Prostate gland (tissue), 2 donors: ENCODE measurements around the gene PPP1R14B. TPM values are rescaled to one million over a fixed set of nuclear protein-coding genes. Genes with fewer than 3 reads are reported as not detected.
A peak's percentile ranks its signal among the peaks of the same experiment; 100 is the strongest.

Source experiments
- DNase-seq: peaks from one replicate; pipeline ENCODE4 v3.0.0-alpha.2; 2019; ENCODE audit warnings: low spot score
- H3K27ac ChIP-seq, 2 donors: fragments of 200-600 bp; sonication (generic); 2 replicates each; pipeline ENCODE4 v1.5.1; 2017 to 2019
- H3K27me3 ChIP-seq: fragments of 200-600 bp; sonication (generic); replicated peaks from 2 replicates; pipeline ENCODE4 v1.5.1; 2019; ENCODE audit not compliant: insufficient read depth
- H3K36me3 ChIP-seq, 2 donors: fragments of 200-600 bp; sonication (generic); 1 replicate in 1 of 2; 2 replicates in 1 of 2; pipeline versions ENCODE4 v1.5.1 to v1.8.1; 2017 to 2019
- H3K4me1 ChIP-seq: fragments of 200-600 bp; sonication (generic); replicated peaks from 2 replicates; pipeline ENCODE4 v1.5.1; 2019
- H3K4me3 ChIP-seq, 2 donors: fragments of 200-600 bp; sonication (generic); 2 replicates each; pipeline ENCODE4 v1.5.1; 2017 to 2019
- H3K9me3 ChIP-seq: fragments of 200-600 bp; sonication (generic); 2 replicates; pipeline ENCODE4 v1.5.1; 2017
- CTCF ChIP-seq, 4 experiments: fragments of 200-600 bp in 2 of 4; fragments of 450-650 bp in 2 of 4; sonication (generic) in 2 of 4; IDR thresholded peaks; 1 replicate in 3 of 4; 2 replicates in 1 of 4; pipeline ENCODE4 v1.5.1; 2016 to 2019; ENCODE audit warnings: antibody characterized with exemption in 4 of 4, mild to moderate bottlenecking in 2 of 4, moderate library complexity in 2 of 4
- POLR2A ChIP-seq: fragments of 450-650 bp; IDR thresholded peaks from one replicate; pipeline ENCODE4 v1.6.1; 2016; ENCODE audit warnings: antibody characterized with exemption, mild to moderate bottlenecking
- POLR2AphosphoS5 ChIP-seq: sonication (generic); formaldehyde crosslinking; IDR thresholded peaks from one replicate; pipeline ENCODE4 v1.6.1; 2017; ENCODE audit warnings: antibody characterized with exemption
- WGBS: methylation state at CpG from one replicate; pipeline ENCODE4 v1.1.5; 2018; 5-methylcytosine and 5-hydroxymethylcytosine counted together
- intact Hi-C: fragments of 100-400 bp; cut with DNase I; formaldehyde crosslinking; loops from one replicate; pipeline ENCODE4 v1.14.2; 2022
- total RNA-seq, 2 donors: library from RNA; depleted of rRNA; stranded (reverse); fragments of >200 nt; gene quantifications; one replicate each; pipeline ENCODE4 v1.1.0, GENCODE V29; 2016

Gene PPP1R14B
- total RNA-seq, 2 donors from 2014 or later, result 60.5 to 69.3 TPM

- H3K4me1 ChIP-seq, result peaks cover 3% of the 10 kb centered on the region
- intact Hi-C loops, result no loop called here
- H3K36me3 ChIP-seq, result no peaks in the 10 kb centered on the region
- no peak for TF ChIP-seq POLR2A
- TF ChIP-seq POLR2AphosphoS5, result no peak
- no peak for TF ChIP-seq CTCF (IDR thresholded peaks at IDR 0.05)
- no peak for DNase-seq
- H3K27me3 ChIP-seq, result peaks cover 5% of the 10 kb centered on the region
- H3K4me3 ChIP-seq, result peak overlapping the region in 1 of 2 donors; percentile 19
- whole genome bisulfite sequencing, result 46% methylated on average over 42 of the region's 42 CpGs
- H3K27ac ChIP-seq, result no peak overlapping the region
- H3K9me3 ChIP-seq, result no peaks in the 10 kb centered on the region
Observed at GRCh38 chr11:64292460-64293254, 45.9 kb upstream of the PPP1R14B start.

DNA sequence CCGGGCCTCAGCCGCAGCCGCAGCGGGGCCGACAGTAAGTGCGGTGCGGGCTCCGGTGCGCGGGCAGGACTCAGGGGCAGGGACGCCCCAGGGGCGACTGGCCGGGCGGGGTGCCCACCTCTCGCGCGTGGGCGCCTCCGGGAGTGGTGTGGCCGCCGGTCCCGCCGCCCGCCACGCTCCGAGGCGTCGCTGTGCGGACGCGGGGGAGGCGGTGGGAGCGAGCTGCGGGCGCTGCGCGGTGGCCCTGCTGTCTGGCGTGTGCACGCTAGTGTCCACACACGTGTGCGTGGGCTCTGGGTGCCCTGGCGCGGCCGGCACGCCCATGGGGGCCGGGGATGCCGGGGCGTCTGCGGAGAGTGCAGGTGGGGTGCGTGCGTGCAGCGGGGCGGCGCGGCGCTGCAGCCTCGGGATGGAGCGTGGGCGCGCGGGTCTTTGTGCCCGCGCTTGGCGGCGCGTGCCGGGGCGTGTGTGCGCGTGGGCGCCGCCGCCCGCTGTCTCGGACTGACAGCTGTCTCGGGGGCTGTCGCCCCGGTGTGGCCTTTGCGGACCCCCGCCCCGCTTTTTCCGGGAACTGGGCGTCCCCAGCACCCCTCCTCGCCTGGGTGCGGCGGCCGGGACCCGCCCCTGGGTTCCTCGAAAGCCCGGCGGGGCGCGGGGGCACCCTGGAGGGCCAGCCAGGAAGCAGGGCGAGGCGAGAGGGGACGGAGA is 45.2 kb upstream of the PPP1R14B start:
- 0% methylated on average over 33 of the region's 96 CpGs for WGBS
- H3K4me1 ChIP-seq, result peaks cover 3% of the 10 kb centered on the region
- TF ChIP-seq POLR2AphosphoS5 (no peak), CTCF (IDR thresholded peaks at IDR 0.05) (no peak), POLR2A (no peak)
- H3K36me3 ChIP-seq, result no peaks in the 10 kb centered on the region
- H3K27me3 ChIP-seq, result peaks cover 5% of the 10 kb centered on the region
- intact Hi-C loops, result no loop called here
- no peak for DNase-seq
- peak overlapping the region; percentile 5 to 19 for H3K4me3 ChIP-seq
- H3K27ac ChIP-seq, result no peak overlapping the region
- no peaks in the 10 kb centered on the region for H3K9me3 ChIP-seq

GRCh38 chr11:64291262-64291751 is 44.6 kb upstream of the PPP1R14B start, which contains the start of gene KCNK4:
Gene KCNK4 (plus strand): TSS chr11:64291302. CDS start chr11:64293019, 1,717 bp downstream.
- no peak for TF ChIP-seq POLR2A
- no peak for TF ChIP-seq POLR2AphosphoS5
- no peak for TF ChIP-seq CTCF (IDR thresholded peaks at IDR 0.05)
- 5% methylated on average over 4 of the region's 45 CpGs for WGBS
- no peak for DNase-seq
- peaks cover 3% of the 10 kb centered on the region for H3K4me1 ChIP-seq
- H3K27me3 ChIP-seq, result peaks cover 5% of the 10 kb centered on the region
- H3K9me3 ChIP-seq, result no peaks in the 10 kb centered on the region
- H3K27ac ChIP-seq, result no peak within 1 kb of the TSS
- no peaks in the 10 kb centered on the region for H3K36me3 ChIP-seq
- H3K4me3 ChIP-seq, result peak within 1 kb of the TSS; percentile 5 to 19
- intact Hi-C loops, result no loop called here

- intact Hi-C loops, result no loop called here
- Histone ChIP-seq H3K27ac (no peak overlapping the region), H3K27me3 (peaks cover 5% of the 10 kb centered on the region), H3K36me3 (no peaks in the 10 kb centered on the region), H3K4me3 (no peak overlapping the region), H3K9me3 (no peaks in the 10 kb centered on the region), H3K4me1 (peaks cover 6% of the 10 kb centered on the region)
- 53% methylated on average over 10 of the region's 10 CpGs for WGBS
- no peak for DNase-seq
- no peak for TF ChIP-seq POLR2AphosphoS5
- no peak for TF ChIP-seq CTCF (IDR thresholded peaks at IDR 0.05)
- no peak for TF ChIP-seq POLR2A
Observed at GRCh38 chr11:64290352-64291261, 43.9 kb upstream of the PPP1R14B start.
